HG03135 (cell line): ENCODE data around the gene TNFRSF25.

Source experiments
- ATAC-seq: cut with Tn5 transposase; IDR thresholded peaks from one replicate; pipeline ENCODE4 v1.9.1; 2021; ENCODE audit warnings: mild to moderate bottlenecking, moderate library complexity; ENCODE audit not compliant: unreplicated experiment

Gene TNFRSF25, protein sequence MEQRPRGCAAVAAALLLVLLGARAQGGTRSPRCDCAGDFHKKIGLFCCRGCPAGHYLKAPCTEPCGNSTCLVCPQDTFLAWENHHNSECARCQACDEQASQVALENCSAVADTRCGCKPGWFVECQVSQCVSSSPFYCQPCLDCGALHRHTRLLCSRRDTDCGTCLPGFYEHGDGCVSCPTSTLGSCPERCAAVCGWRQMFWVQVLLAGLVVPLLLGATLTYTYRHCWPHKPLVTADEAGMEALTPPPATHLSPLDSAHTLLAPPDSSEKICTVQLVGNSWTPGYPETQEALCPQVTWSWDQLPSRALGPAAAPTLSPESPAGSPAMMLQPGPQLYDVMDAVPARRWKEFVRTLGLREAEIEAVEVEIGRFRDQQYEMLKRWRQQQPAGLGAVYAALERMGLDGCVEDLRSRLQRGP

DNA sequence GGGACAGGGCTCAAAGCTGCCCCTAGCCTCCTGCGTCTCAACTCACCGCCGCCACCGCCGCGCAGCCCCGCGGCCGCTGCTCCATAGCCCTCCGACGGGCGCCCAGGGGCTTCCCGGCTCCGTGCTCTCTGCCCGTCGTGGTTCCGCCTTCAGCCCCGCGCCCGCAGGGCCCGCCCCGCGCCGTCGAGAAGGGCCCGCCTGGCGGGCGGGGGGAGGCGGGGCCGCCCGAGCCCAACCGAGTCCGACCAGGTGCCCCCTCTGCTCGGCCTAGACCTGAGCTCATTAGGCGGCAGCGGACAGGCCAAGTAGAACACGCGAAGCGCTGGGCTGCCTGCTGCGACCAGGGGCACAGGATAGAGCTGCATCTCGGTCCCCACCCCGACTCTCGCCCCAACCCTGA, at the start of gene TNFRSF25:
TNFRSF25 (minus strand) TSS at position 151 of the 400 bp plus-strand sequence; CDS start at position 85, 66 bp downstream.
- ATAC-seq = no peak

DNA sequence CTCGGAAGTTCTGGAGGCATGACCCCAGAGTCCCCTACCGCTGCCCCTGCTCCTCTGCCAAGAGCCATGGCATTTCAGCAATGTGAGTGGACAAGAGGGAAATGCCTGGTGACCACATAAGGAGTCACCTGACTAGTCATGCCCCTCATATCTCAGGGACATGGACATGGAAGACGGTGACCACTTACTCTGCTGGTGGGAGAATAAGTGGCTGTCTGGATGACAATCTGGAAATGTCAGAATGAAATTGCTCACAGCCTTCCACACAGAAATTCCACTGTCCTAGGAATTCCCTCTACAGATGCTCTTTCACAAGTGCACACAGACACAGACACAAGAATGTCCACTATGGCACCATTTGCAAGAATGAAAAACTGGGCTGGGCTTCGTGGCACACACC, 49.8 kb upstream of the TNFRSF25 start:
- no peak for ATAC-seq

DNA sequence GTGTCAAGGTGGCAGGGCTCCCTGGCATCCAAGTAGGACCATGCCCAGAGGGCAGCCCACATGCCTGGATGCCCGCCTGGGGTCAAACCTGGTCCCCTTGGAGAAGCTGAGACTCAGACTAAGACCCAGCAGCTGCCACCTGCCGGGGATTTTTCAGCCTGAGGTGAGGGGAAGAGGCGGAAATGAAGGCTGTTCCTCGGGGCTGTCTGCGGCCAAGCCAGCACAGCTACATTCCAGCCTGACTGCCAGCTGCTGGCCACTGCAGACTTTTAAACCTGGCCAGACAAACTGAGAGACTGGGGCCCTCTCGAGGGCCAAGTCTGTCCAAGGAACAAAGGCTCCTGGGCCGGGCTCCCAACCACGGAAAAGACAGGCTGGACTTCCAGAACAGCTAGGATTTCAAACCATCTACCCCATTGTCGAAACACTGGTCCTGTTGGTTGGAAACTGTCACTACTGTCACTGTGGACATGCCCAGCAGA, 47.4 kb upstream of the TNFRSF25 start:
- ATAC-seq = no peak

DNA sequence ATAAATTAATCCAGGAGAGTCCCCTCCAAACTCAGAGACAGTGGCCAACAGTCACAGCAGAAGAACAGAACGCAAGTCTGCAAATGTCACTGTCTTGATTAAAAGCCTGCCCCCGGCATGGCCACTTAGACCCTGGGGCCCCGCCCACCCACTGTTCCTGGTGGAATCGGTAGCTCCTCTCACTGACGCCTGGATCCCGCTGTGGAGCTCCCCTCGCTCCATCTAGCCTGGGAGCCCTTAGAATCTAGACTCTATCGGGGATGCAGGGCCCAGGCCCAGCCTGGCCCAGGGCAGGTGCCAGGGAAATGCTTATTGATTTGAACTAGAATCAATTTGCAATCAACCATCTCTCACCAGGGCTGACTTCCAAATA, 46.9 kb upstream of the TNFRSF25 start:
- ATAC-seq = no peak

DNA sequence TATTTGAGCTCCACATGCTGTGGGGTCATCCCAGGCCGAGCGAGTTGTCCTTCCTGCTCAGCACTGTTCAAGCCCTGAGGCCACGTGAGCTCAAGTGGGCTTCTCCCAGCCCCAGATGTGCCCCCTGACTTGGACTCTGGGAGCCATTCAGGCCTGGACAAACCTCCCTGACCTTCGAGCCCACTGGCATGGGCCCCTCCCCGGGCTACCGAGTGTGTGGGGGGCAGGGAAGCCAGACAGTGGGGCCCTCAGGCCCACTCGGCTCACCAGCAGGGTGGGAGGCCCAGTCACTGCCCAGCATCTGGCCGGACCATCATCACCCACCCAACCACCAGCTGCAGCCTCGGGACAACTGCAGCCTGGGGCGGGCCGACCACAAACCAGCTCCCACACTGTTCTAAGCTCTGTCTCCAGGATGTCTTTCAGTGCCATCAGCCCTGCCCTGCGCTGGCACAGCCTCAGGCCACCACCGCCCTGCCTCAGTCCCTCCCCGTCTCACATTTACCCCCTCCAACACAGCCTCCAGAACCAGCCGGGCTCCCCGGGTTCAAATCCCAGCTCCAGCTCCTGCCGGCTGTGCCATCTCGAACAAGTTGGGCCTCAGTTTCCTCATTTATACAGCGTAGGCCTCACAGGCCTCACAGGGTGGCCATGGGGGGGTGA, 46.4 kb upstream of the TNFRSF25 start:
- no peak for ATAC-seq

DNA sequence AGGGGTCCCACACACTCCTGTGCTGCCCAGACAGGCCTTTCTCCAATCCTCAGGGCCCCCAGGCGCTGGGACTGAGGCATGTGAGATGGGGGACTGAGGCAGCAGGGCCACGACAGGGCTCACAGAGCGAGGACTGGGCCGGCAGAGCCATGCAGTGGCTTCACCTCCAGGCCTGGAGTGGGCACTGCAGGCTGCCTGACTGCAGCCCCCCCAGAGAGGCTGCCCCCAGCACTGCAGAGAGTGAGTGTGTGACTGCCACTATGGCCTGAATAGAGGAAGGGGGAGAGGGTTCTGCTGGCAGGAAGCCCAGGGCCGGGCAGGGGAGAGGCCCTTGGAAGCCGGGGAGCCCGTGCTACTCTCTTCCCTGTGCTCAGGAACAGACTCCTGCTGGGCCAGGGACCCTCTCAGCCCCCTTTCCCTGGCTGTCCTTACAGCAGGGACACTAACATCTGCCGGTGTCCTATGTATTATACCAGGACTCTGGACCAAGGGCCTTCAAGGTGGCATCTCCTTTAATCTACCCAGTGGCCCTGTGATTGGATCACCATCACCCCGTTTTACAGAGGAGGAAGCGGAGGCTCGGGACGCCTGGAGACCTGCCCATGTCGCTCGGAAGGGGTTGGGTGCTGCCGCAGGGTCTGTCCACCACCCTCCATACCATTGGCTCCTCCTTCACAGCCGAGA, 45.7 kb upstream of the TNFRSF25 start:
- no peak for ATAC-seq

DNA sequence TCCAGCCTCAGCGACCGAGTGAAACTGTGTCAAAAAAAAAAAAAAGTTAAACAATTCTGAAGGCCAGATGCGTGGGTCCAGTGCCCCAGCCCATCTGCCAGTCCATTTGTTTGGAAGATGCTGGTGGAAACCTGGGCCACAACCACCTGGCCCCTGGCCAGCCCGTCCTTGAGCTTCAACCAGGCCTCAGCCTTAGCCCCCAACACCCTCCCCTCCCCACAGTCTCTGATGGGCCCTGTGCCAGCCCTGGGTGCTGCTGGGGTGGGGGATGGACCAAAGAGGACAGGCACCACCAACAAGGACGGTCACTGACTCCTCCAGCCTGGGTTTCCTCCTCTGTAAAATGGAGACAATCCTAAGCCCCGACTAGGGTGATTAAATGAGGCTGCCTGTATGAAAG, 45.1 kb upstream of the TNFRSF25 start:
- no peak for ATAC-seq

DNA sequence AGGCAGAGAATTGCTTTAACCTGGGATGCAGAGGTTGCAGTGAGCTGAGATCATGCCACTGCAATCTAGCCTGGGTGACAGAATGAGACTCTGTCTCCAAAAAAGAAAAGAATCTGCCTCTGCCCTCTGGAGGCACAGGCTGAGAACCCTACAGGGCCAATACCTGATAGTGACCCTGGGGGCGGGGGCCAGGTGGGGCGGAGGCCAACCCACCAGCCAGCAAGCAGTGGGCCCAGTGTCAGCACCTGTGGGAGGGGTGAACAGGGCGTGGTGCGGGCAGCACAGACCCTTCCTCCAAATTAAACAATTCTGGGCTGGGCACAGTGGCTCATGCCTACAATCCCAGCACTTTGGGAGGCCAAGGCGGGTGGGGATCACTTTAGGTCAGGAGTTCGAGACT, 44.5 kb upstream of the TNFRSF25 start:
- ATAC-seq = no peak

DNA sequence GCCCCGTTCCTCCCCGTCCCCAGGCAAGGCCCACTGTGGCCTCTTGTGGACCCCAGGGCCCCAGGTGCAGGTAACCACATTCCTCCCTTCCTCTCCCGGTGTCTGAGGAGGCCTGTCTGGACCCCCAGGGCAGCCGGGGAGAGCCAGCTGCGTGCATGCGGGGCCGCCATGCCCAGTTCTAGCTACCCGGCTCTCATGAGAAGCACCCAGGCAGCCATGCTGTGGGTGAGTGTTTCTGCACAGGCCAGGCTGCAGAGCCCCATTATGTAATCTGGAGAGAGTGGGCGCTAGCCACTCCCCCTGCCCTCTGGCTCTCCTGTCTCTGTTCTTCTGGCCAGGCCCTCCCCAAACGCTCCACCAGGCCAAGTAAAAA, 43.9 kb upstream of the TNFRSF25 start:
- no peak for ATAC-seq

DNA sequence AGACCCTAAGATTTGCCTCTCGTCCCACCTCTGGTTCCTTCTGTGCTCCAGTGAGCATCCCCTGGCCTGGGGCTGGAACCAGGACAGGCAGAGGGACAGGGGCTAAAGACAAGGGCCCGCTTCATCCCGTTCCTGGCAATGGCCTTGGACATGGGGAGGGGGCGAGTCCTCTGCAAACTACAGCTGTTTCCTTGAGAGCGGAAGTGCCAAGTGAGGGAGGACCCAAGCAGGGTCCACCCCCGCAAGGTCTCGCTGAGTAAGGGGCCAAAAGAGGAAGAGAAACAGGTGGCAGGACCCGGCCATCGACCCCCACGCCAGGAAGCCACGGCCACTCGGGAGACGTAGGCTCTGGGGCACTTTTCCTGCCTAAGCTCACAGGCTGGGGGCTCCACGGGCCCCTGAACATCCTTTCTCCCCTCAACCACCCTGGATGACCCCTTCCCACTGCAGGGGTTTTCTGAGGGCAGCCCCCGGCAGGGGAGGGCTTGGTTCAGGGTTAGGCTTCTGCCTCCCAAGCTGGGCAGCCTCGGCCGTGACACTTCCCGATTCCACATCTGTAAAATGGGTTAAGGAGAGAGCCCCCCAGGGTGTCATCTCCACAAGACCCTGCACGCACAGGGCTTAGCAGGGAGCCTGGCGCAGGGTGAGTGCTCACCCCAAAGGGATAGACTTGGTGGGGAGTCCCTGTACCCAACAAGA, 43.4 kb upstream of the TNFRSF25 start:
- ATAC-seq = no peak

DNA sequence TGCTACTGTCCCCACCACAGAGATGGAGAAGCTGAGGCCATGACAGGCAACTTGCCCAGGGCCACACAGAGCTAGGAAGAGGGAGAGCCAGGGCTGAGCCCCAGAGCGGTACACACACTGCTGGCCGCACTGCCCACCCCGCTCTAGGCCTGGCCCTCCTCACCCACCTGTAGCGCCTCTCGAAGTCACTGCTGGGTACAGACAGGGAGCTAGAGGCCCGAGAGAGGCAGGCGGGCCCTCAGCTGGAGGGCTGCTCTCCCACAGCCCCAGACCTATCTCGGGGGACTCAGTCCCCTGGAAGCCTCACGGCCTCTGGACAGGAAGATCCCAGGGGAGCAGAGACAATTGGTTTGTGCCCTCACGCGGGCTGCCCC, 42.8 kb upstream of the TNFRSF25 start:
- no peak for ATAC-seq

DNA sequence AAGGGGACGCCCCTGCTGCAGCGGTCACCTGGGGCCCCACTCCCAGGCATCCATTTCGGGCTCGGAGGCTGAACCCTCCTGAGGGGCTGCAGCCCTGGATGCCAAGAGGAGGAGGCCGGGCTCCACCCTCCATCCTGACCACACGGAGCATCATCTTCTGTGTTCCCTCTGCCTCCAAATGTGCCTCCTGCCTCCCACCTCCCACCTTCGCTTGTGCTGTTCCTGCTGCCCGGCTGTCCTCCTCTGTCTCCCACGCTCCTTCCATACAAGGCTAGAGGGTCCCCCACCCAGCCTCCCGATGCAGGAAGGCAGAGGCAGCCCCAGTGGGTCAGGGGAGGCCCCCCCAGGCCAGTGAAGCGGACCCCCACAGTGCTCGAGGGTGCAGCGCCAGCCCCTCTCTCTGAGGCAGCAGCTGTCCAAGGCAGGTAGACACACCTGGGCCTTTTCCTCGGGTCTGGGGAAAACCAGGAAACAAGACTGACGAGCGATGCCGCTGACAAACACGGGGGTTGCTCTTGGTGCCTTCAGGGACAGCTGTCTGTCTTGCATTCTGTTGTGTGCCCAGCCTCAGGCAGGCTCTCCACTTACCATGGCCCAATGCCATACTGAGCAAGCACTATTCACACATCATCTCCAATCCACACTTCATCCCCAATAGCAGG, 42.3 kb upstream of the TNFRSF25 start:
- no peak for ATAC-seq

DNA sequence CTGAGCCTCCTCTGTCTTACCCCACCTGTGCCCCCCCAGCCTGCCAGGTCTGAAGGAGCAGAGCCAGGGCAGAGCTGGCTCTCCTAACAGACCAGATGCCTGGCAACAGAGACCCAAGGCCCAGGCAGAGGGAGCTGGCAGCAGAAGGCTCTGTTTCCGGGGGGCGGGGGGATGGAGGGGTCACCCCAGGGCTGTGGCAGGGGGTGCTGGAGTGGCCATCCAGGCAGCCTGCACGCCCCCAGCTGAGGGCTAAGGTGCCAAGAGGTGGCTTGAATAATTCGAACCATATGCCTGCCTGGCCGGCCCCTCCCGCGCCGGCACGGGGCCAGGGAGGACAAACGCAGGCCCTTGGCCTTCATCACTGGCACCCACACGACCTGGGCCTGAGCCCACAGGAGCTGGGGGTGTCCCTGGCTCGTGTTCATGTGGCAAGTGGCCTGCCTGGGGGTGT, 41.5 kb upstream of the TNFRSF25 start:
- no peak for ATAC-seq

DNA sequence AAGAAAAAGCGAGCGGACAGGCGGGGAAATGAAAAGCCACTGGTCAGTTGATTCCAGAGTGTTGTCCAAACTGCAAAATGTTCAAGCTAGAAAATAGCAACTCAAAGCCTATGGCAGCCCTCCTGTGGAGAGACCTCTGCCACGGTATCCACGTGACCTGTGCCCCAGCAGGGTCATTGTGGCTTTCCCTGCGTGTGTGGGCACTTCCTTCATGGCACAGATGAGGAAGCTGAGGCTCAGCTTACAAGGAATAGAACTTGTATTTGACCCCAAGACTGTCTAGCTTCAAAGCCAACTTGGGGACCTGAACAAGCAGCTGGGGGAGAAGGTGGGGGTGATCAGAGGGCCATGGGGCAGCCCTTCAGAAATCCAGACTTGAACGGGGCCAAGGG, 41.1 kb upstream of the TNFRSF25 start:
- ATAC-seq = no peak

DNA sequence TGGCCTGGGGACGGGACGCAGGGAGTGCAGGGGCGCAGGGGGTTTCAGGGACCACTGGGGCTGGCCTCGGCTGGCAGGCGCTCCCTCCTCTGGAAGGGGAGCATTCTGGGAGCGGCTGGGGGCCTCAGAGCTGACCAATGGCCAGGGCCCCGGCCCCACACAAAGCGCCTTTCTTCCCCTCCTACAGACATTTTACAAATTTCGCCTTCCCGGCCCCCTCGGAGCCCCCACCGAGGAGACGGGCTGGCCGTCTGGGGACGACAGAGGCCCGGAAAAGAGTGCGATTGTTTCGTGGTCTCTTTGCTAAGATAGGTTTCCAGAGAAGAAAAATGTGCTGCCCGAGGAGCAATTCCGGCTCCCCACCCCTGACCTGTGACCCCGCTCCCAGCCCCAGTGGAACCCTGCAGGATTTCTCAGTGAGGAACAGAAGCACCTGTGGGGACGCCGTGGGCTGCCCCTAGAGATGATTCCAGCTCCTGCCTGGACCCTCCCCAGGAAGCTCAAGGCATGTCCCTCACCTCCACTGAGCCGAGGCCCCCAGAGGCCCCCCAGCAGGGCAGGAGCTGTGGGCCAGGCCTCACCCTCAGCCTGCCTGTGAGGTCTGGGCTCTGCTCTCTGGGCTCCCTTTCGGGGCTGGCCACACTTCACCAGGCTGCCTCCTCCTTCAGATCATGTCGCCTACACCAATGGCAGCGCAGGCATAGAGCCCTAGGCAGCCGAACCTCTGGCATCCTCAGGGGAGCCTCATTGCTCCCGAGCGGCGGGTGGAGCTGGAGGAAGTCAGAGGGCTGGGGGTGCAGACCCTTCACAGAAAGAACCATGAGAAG, 40.5 kb upstream of the TNFRSF25 start:
- no peak for ATAC-seq

DNA sequence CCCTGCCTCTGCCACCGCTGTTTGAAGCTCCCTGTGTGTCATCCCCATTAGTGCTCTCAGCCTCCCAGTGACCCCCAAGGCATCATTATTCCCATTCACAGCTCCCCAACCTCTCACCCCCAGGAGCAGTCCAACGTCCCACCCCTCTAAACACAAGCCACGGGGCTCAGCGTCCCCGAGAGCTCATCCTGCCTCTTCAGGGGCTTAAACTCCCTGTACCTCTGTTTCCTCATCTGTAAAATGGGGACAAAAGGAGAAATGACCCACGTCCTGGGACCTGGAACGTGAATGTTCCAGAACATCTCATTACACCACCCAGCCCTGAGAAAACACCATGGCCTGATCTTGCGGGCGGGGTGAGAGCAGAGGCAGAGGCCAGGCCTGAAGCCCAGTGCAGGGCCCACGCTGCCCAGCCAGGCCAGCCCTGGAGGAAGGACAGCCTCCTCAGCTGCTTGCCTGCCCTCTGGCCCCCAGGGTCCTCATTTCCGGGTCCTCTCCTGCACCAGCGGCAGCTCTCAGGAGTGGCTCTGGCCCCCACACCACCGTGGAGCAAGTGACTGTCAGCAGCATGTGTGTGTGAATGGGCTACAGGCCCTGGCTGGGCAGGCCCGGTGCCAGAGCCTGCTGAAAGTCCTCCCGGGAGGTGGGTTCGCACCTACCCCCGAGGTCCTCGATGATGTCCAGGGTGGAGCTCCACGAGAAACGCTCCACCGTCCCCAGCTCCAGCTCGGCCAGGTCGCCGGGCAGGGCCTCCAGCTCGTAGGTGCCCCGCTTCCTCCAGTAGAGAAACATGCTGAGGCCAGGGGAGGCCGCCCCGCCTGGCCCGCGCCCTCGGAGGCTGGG, 39.6 kb upstream of the TNFRSF25 start:
- ATAC-seq = no peak

DNA sequence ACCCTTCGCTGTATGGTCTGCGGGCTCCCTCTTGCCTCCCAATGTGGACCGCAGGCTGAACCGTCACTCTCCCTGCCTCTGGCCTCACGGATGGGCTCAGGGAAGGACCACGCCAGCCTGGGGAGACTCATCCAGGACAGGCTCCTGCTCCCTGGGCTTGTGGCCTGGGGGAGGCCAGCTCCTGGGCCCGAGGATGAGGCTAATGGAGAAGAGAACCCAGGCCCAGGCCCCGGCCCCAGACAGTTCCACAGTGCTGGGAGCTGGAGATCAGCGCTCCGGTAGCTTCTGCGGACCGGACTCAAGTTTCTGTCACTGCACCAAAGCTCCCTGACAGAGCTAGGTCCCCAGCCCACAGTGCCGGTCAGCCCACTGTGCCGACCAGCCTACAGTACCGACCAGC, 38.9 kb upstream of the TNFRSF25 start:
- ATAC-seq = no peak

DNA sequence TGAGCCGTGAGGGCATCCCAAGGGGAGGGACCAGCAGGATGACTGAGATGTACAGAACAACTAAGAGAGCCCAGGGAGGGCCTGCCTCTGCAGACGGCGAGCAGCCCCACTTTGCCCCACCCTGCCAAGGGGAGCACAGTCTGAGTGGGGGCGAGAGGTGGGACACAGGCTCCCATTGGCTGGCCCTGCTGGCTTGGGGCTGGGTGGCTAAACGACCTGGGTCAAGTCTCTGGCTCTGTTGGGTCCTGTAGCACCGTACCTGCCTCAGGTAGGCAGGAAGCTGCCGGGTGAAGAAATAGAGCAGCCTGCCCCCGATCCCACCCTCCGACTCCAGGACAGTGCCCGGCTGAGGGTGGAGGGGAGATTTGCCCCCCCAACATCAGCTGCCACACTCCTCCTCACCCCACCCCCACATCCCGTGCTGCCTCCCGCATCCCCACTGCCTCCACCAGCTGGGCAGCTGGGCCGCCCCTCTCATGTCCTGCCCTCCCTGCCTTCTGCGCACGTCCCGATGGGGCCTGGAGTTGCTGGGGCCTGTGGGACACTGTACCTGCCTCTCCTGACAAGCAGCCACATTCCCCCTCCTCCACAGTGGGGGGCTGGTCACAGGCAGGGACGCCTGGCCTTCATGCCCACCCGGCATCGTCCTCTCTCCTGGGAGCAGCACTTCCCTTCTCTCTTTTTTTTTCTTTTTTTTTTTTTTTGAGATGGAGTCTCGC, 38.1 kb upstream of the TNFRSF25 start:
- ATAC-seq = no peak
